SH-SY5Y (cell line): ENCODE results near the gene GPRIN3.

Experiments used
- GATA2 ChIP-seq: IDR thresholded peaks from 2 replicates; pipeline ENCODE4 v1.6.1; 2011; ENCODE audit warnings: mild to moderate bottlenecking, low read depth, low read length
- GATA3 ChIP-seq: IDR thresholded peaks from 2 replicates; pipeline ENCODE4 v1.6.1; 2011; ENCODE audit warnings: low read depth, mild to moderate bottlenecking, low read length, moderate library complexity

DNA sequence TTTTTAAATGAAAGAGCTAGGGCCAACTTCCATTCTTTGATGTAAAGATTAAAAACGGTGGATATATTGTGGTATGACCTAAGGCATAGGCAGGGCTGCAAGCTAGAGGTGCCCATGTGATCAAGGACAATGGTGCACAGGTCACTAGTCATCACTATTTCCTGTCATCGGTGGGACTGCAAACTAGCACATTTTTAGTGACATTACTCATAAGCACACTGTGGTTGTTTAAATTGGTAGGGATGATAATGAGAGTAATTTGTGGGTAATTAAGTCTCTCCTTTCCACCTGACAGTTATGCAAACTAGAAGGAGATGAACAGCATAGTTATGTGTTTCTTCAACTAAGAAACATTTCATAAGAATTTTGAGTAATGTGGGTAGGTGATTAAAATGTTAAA lies 85.4 kb downstream of the GPRIN3 start:
- TF ChIP-seq GATA3: no peak
- no peak for TF ChIP-seq GATA2
